Caki2 (cell line): ENCODE measurements around the gene FAM180B. TPM values are rescaled to one million over a fixed set of nuclear protein-coding genes. Genes with fewer than 3 reads are reported as not detected.
A peak's percentile ranks its signal among the peaks of the same experiment; 100 is the strongest.

Experiments used
- DNase-seq: peaks from one replicate; pipeline ENCODE4 v3.0.0-alpha.2; 2015; ENCODE audit warnings: low read depth
- in situ Hi-C: cut with HindIII; loops from 2 replicates; pipeline ENCODE4 v1.10.0; 2016; ENCODE audit warnings: low sequenced_read_pairs, low pct_unique_long_range_greater_than_20kb, mixed read lengths
- total RNA-seq: library from RNA; depleted of rRNA; stranded (reverse); fragments of >200 nt; shearing (Covaris generic); gene quantifications from 2 replicates; pipeline ENCODE4 v1.2.3, GENCODE V29; 2014; ENCODE audit warnings: low replicate concordance

The FAM180B gene
- total RNA-seq, 1 experiment from 2014 or later, result not detected

- in situ Hi-C loops, result no loop called here
These were observed 3.7 kb downstream of the FAM180B start for GRCh38 chr11:47589977-47590861.

GRCh38 chr11:47591764-47592163, 5.3 kb downstream of the FAM180B start:
- in situ Hi-C loops, result no loop called here
- no peak for DNase-seq

More at GRCh38 chr11:47589977-47590861, 3.7 kb downstream of the FAM180B start:
- no peak for DNase-seq

- DNase-seq, result no peak
- in situ Hi-C loops, result no loop called here
These were observed 5.8 kb downstream of the FAM180B start for GRCh38 chr11:47592251-47592650.

GRCh38 chr11:47592970-47593369, 6.5 kb downstream of the FAM180B start:
- no peak for DNase-seq
- in situ Hi-C loops, result no loop called here

- in situ Hi-C loops, result no loop called here
- DNase-seq, result no peak
These were observed 7.0 kb downstream of the FAM180B start for GRCh38 chr11:47593492-47593933.

- in situ Hi-C loops, result no loop called here
- no peak for DNase-seq
These were observed 7.7 kb downstream of the FAM180B start, which contains the start of gene C1QTNF4 for GRCh38 chr11:47593934-47594855. TSS of gene C1QTNF4 (minus strand) at chr11:47594411. CDS start at chr11:47590810, 3,601 bp downstream.

- in situ Hi-C loops, result no loop called here
- no peak for DNase-seq
These were observed 8.6 kb downstream of the FAM180B start for GRCh38 chr11:47595029-47595428.

- in situ Hi-C loops, result no loop called here
- no peak for DNase-seq
These were observed 9.5 kb downstream of the FAM180B start for GRCh38 chr11:47595967-47596366.

GRCh38 chr11:47599902-47600301, 13.4 kb downstream of the FAM180B start:
- in situ Hi-C loops, result no loop called here
- no peak for DNase-seq

GRCh38 chr11:47603295-47603694, 16.8 kb downstream of the FAM180B start:
- no peak for DNase-seq
- in situ Hi-C loops, result no loop called here

GRCh38 chr11:47605921-47606320, 19.4 kb downstream of the FAM180B start:
- DNase-seq, result no peak
- in situ Hi-C loops, result no loop called here

GRCh38 chr11:47606731-47607130, 20.3 kb downstream of the FAM180B start:
- in situ Hi-C loops, result no loop called here
- DNase-seq, result no peak

GRCh38 chr11:47607380-47607779, 20.9 kb downstream of the FAM180B start:
- in situ Hi-C loops, result no loop called here
- DNase-seq, result no peak

- in situ Hi-C loops, result no loop called here
- DNase-seq, result no peak
These were observed 23.2 kb downstream of the FAM180B start for GRCh38 chr11:47609675-47610074.

- in situ Hi-C loops, result no loop called here
- no peak for DNase-seq
These were observed 24.9 kb downstream of the FAM180B start for GRCh38 chr11:47611348-47611794.

GRCh38 chr11:47615249-47615648, 28.8 kb downstream of the FAM180B start:
- in situ Hi-C loops, result no loop called here
- DNase-seq, result no peak

- in situ Hi-C loops, result no loop called here
- DNase-seq, result peak; percentile 22
These were observed 30.4 kb downstream of the FAM180B start for GRCh38 chr11:47616726-47617416.

- DNase-seq, result peak; percentile 5
- in situ Hi-C loops, result no loop called here
These were observed 30.9 kb downstream of the FAM180B start for GRCh38 chr11:47617417-47617809.
